Fibroblast of skin of left quadriceps (primary cell): ENCODE measurements around the gene ITGAE.
"Not testable (repeated sequence)": the region's sequence is repeated elsewhere in the genome, so short reads cannot be mapped to it uniquely, and the experiment has no call there.

Experiments used
- DNase-seq, 2 experiments: peaks; one replicate each; pipeline ENCODE4 v3.0.0-alpha.2; 2013; ENCODE audit warnings: low read depth in 2 of 2

The ITGAE gene

GRCh38 chr17:3761918-3762380 lies 39.0 kb downstream of the ITGAE start:
- no peak for DNase-seq

GRCh38 chr17:3761036-3761917 lies 39.7 kb downstream of the ITGAE start:
- peak; percentile 11 to 20 for DNase-seq

- no peak for DNase-seq
Measured at GRCh38 chr17:3759597-3760216, 41.3 kb downstream of the ITGAE start.

GRCh38 chr17:3755335-3756030 lies 45.5 kb downstream of the ITGAE start:
- no peak for DNase-seq

GRCh38 chr17:3754458-3755334 lies 46.3 kb downstream of the ITGAE start:
- no peak for DNase-seq

GRCh38 chr17:3754066-3754457 lies 46.9 kb downstream of the ITGAE start:
- no peak for DNase-seq

GRCh38 chr17:3753624-3754023 lies 47.4 kb downstream of the ITGAE start:
- no peak for DNase-seq

GRCh38 chr17:3751836-3752235 lies 49.2 kb downstream of the ITGAE start:
- DNase-seq, result no peak

GRCh38 chr17:3750926-3751325 lies 50.1 kb downstream of the ITGAE start:
- DNase-seq, result no peak

GRCh38 chr17:3750296-3750695 lies 50.7 kb downstream of the ITGAE start:
- DNase-seq, result no peak

- no peak for DNase-seq
Measured at GRCh38 chr17:3748576-3748975, 52.4 kb downstream of the ITGAE start.

GRCh38 chr17:3747805-3748204 lies 53.2 kb downstream of the ITGAE start:
- DNase-seq, result no peak

GRCh38 chr17:3745071-3745470 lies 55.9 kb downstream of the ITGAE start:
- no peak for DNase-seq

- DNase-seq, result no peak
Measured at GRCh38 chr17:3744014-3744413, 57.0 kb downstream of the ITGAE start.

- no peak for DNase-seq
Measured at GRCh38 chr17:3740611-3741073, 60.3 kb downstream of the ITGAE start.

- DNase-seq, result no peak
Measured at GRCh38 chr17:3739422-3740124, 61.4 kb downstream of the ITGAE start.

GRCh38 chr17:3738562-3739295 lies 62.3 kb downstream of the ITGAE start:
- no peak for DNase-seq

- no peak for DNase-seq
Measured at GRCh38 chr17:3735515-3735914, 65.5 kb downstream of the ITGAE start.

- not testable (repeated sequence) for DNase-seq
Measured at GRCh38 chr17:3734911-3735276, 66.1 kb downstream of the ITGAE start.

- no peak for DNase-seq
Measured at GRCh38 chr17:3732210-3732621, 68.8 kb downstream of the ITGAE start.
